ENCODE data around the gene CFDP1.

Gene CFDP1

DNA sequence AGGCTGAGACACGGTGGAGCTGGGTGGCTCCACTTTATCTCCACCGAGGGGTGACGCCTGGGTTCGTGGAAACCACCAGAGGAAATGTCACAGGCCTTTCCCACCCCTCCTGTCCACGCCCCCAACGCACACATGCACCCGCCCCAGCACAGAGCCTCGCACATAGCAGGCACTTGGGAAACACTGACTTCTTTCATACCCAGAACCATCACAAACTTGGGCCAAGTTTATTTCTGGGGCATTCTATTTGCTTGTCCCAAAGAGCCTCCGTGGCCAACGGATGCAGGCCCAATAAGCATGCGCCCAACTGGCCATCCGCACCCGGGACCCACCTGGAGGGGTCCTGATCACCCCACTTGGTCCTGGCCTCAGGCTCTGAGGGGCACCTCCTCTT is 185.2 kb downstream of the CFDP1 start:
- Histone ChIP-seq H3K79me1 (ENCODE audit: low read depth, low read length) (peaks cover 43% of the 10 kb centered on the region), H3K27ac (replicated peaks; ENCODE audit: low read length) (no peak overlapping the region), H3K9me3 (replicated peaks in 1 of 2; ENCODE audit: control insufficient read depth in 2 of 2, insufficient read depth in 1 of 2, low read depth in 1 of 2, low read length in 2 of 2) (no peaks in the 10 kb centered on the region), H2BK15ac (ENCODE audit: low read length) (no peak overlapping the region), H3K4me2 (ENCODE audit: insufficient read depth, low read length, poor library complexity, severe bottlenecking) (no peak overlapping the region), H3K4me1 (ENCODE audit: control insufficient read depth in 2 of 2, insufficient read depth in 1 of 2, low read depth in 1 of 2, low read length in 2 of 2) (peaks cover 72 to 77% of the 10 kb centered on the region in 2 donors), H3K23ac (ENCODE audit: low read depth, low read length, poor library complexity) (peak overlapping the region; percentile 74), H2BK5ac (ENCODE audit: low read length) (no peak overlapping the region), H2AK5ac (ENCODE audit: low read depth, low read length) (peak overlapping the region; percentile 48), H4K8ac (ENCODE audit: low read depth, low read length) (no peak overlapping the region), H2BK12ac (ENCODE audit: low read length) (no peak overlapping the region), H3K36me3 (replicated peaks in 1 of 2; ENCODE audit: control insufficient read depth in 2 of 2, insufficient read depth in 2 of 2, low read length in 2 of 2) (peaks cover under 1 to 41% of the 10 kb centered on the region in 2 donors), H3K14ac (ENCODE audit: low read length) (no peak overlapping the region), H3K27me3 (ENCODE audit: control insufficient read depth in 3 of 3, insufficient read depth in 3 of 3, low read depth in 1 of 3, low read length in 3 of 3) (no peaks in the 10 kb centered on the region), H2BK120ac (ENCODE audit: low read depth, low read length) (no peak overlapping the region), H4K91ac (ENCODE audit: low read depth, low read length, poor library complexity) (no peak overlapping the region), H3K4me3 (ENCODE audit: low read length in 2 of 2) (no peak overlapping the region), H2AFZ (ENCODE audit: low read length) (no peak overlapping the region), H3K9ac (ENCODE audit: low read depth, low read length, poor library complexity) (no peak overlapping the region), H3K4ac (ENCODE audit: low read length) (no peak overlapping the region), H3K18ac (ENCODE audit: low read length) (peak overlapping the region; percentile 61)
- DNase-seq (ENCODE audit: low spot score): no peak
- no CpG with 5 or more reads among the region's 13 CpGs for WGBS, 2 donors (ENCODE audit: extremely low coverage in 2 of 2, insufficient read length in 2 of 2, insufficient replicate concordance in 1 of 2)

DNA sequence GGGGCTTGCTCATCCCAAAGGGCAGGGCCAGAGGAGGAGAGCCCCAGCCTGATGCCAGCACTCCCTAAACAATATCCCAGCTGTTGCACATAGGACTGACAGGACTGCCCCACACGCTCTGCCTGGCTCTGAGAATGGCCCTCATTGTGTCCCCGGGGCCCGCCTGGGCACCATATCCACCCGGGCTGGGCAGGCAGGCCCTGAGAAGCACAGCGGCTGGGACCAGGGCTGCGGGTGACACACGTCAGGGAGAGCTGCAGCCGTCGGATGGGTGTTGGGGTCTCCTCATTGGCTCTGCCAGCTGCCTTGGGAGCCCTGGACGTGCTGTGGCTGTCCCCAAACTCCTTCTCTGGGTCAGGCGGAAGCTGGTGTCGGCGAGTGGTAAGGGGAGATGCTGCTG is 186.1 kb downstream of the CFDP1 start:
- Histone ChIP-seq H3K18ac (ENCODE audit: low read length) (peak overlapping the region; percentile 72), H3K4me2 (ENCODE audit: insufficient read depth, low read length, poor library complexity, severe bottlenecking) (no peak overlapping the region), H2BK12ac (ENCODE audit: low read length) (peak overlapping the region; percentile 85), H3K36me3 (replicated peaks in 1 of 2; ENCODE audit: control insufficient read depth in 2 of 2, insufficient read depth in 2 of 2, low read length in 2 of 2) (peaks cover 7 to 50% of the 10 kb centered on the region in 2 donors), H3K23ac (ENCODE audit: low read depth, low read length, poor library complexity) (no peak overlapping the region), H3K9me3 (replicated peaks in 1 of 2; ENCODE audit: control insufficient read depth in 2 of 2, insufficient read depth in 1 of 2, low read depth in 1 of 2, low read length in 2 of 2) (no peaks in the 10 kb centered on the region), H4K91ac (ENCODE audit: low read depth, low read length, poor library complexity) (no peak overlapping the region), H2AFZ (ENCODE audit: low read length) (no peak overlapping the region), H3K14ac (ENCODE audit: low read length) (no peak overlapping the region), H3K9ac (ENCODE audit: low read depth, low read length, poor library complexity) (no peak overlapping the region), H3K27me3 (ENCODE audit: control insufficient read depth in 3 of 3, insufficient read depth in 3 of 3, low read depth in 1 of 3, low read length in 3 of 3) (no peaks in the 10 kb centered on the region), H3K79me1 (ENCODE audit: low read depth, low read length) (peaks cover 43% of the 10 kb centered on the region), H3K4ac (ENCODE audit: low read length) (no peak overlapping the region), H2BK5ac (ENCODE audit: low read length) (peak overlapping the region; percentile 88), H3K4me1 (ENCODE audit: control insufficient read depth in 2 of 2, insufficient read depth in 1 of 2, low read depth in 1 of 2, low read length in 2 of 2) (peaks cover 63 to 68% of the 10 kb centered on the region in 2 donors), H2AK5ac (ENCODE audit: low read depth, low read length) (peak overlapping the region; percentile 90), H3K27ac (replicated peaks; ENCODE audit: low read length) (peak overlapping the region; percentile 92), H2BK120ac (ENCODE audit: low read depth, low read length) (no peak overlapping the region), H3K4me3 (ENCODE audit: low read length in 2 of 2) (no peak overlapping the region), H4K8ac (ENCODE audit: low read depth, low read length) (no peak overlapping the region), H2BK15ac (ENCODE audit: low read length) (peak overlapping the region; percentile 72)
- WGBS, 2 donors (ENCODE audit: extremely low coverage in 2 of 2, insufficient read length in 2 of 2, insufficient replicate concordance in 1 of 2): no CpG with 5 or more reads among the region's 13 CpGs
- DNase-seq (ENCODE audit: low spot score): no peak

DNA sequence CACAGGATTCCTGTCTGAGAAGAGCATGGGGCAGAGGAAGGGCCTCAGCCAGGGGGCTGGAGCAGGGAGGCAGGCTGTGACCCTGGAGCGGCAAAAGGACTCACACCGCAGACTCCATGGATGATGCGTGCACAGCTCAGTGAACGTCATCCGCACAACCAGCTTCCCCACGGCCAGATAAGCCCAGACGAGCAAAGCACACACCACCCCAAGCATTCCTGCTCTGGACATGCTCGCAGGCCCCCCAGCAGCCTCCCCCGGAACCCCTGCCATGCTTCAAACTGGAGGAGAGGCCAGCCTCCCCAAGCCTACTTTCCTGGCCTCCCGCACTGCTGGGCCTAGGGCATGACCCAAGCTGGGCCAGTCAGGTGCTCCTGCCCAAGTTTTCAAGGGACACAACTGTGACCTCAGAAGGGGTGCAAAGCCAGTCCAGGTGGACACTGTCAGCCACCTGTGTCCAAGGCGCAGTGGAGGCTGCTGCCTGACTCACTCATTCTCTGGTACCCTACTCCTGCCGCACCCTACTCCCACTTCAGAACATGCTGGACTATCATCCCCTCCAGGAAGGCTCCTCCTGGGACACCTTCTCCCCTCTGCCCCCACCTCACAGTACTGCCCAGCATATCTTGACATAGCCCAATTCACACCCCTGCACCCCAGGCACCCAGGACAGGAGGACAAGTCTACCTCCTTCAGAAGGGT is 186.6 kb downstream of the CFDP1 start:
- H2BK120ac ChIP-seq (ENCODE audit: low read depth, low read length): no peak overlapping the region
- H3K9me3 ChIP-seq (replicated peaks in 1 of 2; ENCODE audit: control insufficient read depth in 2 of 2, insufficient read depth in 1 of 2, low read depth in 1 of 2, low read length in 2 of 2): no peaks in the 10 kb centered on the region
- peaks cover 44% of the 10 kb centered on the region for H3K79me1 ChIP-seq (ENCODE audit: low read depth, low read length)
- no peaks in the 10 kb centered on the region for H3K27me3 ChIP-seq (ENCODE audit: control insufficient read depth in 3 of 3, insufficient read depth in 3 of 3, low read depth in 1 of 3, low read length in 3 of 3)
- H3K36me3 ChIP-seq (replicated peaks in 1 of 2; ENCODE audit: control insufficient read depth in 2 of 2, insufficient read depth in 2 of 2, low read length in 2 of 2): peaks cover 13 to 56% of the 10 kb centered on the region in 2 donors
- peak overlapping the region; percentile 85 for H2BK12ac ChIP-seq (ENCODE audit: low read length)
- peak overlapping the region; percentile 72 for H2BK15ac ChIP-seq (ENCODE audit: low read length)
- H3K4me2 ChIP-seq (ENCODE audit: insufficient read depth, low read length, poor library complexity, severe bottlenecking): no peak overlapping the region
- peak overlapping the region; percentile 90 for H2AK5ac ChIP-seq (ENCODE audit: low read depth, low read length)
- peak overlapping the region; percentile 61 for H3K14ac ChIP-seq (ENCODE audit: low read length)
- peak overlapping the region; percentile 92 for H3K27ac ChIP-seq (replicated peaks; ENCODE audit: low read length)
- H2AFZ ChIP-seq (ENCODE audit: low read length): no peak overlapping the region
- no CpG with 5 or more reads among the region's 12 CpGs for WGBS, 2 donors (ENCODE audit: extremely low coverage in 2 of 2, insufficient read length in 2 of 2, insufficient replicate concordance in 1 of 2)
- H3K4me1 ChIP-seq (ENCODE audit: control insufficient read depth in 2 of 2, insufficient read depth in 1 of 2, low read depth in 1 of 2, low read length in 2 of 2): peaks cover 58 to 63% of the 10 kb centered on the region in 2 donors
- no peak for DNase-seq (ENCODE audit: low spot score)
- H3K18ac ChIP-seq (ENCODE audit: low read length): peak overlapping the region; percentile 72
- H2BK5ac ChIP-seq (ENCODE audit: low read length): peak overlapping the region; percentile 88
- H4K91ac ChIP-seq (ENCODE audit: low read depth, low read length, poor library complexity): no peak overlapping the region
- no peak overlapping the region for H3K4me3 ChIP-seq (ENCODE audit: low read length in 2 of 2)
- no peak overlapping the region for H3K23ac ChIP-seq (ENCODE audit: low read depth, low read length, poor library complexity)
- H3K9ac ChIP-seq (ENCODE audit: low read depth, low read length, poor library complexity): no peak overlapping the region
- H3K4ac ChIP-seq (ENCODE audit: low read length): peak overlapping the region; percentile 69
- no peak overlapping the region for H4K8ac ChIP-seq (ENCODE audit: low read depth, low read length)

DNA sequence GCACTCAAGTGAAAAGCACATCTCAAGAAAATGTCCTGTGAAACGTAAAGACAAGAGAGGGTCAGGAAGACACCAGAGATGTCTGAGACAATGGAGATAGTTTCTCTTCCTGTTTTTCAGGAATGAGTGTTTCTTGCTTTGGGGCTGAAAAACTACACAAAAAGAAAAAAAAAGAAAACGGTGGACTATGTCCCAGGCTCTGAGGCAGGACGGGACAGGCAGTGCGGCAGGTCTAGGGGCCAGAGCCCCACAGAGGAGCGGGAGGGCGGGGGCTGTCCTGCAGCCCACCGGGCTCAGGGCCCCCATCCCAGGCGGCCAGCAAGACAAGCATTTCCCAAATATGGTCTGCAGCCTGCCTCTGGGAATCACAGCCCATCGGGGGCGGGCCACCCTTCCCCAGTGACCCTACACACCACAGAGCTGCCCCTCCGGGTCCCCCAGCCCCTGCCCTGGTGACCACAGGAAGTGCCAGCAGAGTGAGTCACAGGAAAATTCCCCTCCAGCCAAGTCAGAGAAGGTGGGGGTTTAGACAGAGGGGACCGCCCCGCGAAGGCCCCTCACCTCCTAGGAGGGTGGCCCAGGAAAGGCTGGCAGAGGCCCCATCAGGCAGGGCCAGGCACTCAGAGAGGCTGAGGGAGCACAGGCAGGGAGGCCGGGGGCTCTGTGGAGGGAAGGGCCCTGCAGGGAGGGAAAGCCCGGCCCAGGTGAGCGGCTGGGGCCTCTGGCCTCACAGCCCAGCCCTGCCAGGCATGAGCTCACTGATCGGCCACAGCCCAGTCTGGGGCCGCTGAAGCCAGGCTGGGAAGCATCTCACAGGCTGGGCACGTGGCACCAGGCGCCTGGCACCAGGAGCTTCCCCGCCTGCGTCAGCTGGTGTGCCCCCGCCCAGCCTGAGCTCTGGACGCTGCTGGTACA is 188.2 kb downstream of the CFDP1 start:
- H2BK120ac ChIP-seq (ENCODE audit: low read depth, low read length): no peak overlapping the region
- H3K4me2 ChIP-seq (ENCODE audit: insufficient read depth, low read length, poor library complexity, severe bottlenecking): no peak overlapping the region
- H3K4ac ChIP-seq (ENCODE audit: low read length): peak overlapping the region; percentile 17
- H3K9me3 ChIP-seq (replicated peaks in 1 of 2; ENCODE audit: control insufficient read depth in 2 of 2, insufficient read depth in 1 of 2, low read depth in 1 of 2, low read length in 2 of 2): no peaks in the 10 kb centered on the region
- no peak overlapping the region for H4K91ac ChIP-seq (ENCODE audit: low read depth, low read length, poor library complexity)
- no peak overlapping the region for H2AFZ ChIP-seq (ENCODE audit: low read length)
- no peak overlapping the region for H4K8ac ChIP-seq (ENCODE audit: low read depth, low read length)
- peak overlapping the region; percentile 93 for H3K18ac ChIP-seq (ENCODE audit: low read length)
- peak overlapping the region; percentile 92 for H3K27ac ChIP-seq (replicated peaks; ENCODE audit: low read length)
- DNase-seq (ENCODE audit: low spot score): peak; percentile 75
- peaks cover 55 to 58% of the 10 kb centered on the region in 2 donors for H3K4me1 ChIP-seq (ENCODE audit: control insufficient read depth in 2 of 2, insufficient read depth in 1 of 2, low read depth in 1 of 2, low read length in 2 of 2)
- H3K23ac ChIP-seq (ENCODE audit: low read depth, low read length, poor library complexity): peak overlapping the region; percentile 11
- no peaks in the 10 kb centered on the region for H3K27me3 ChIP-seq (ENCODE audit: control insufficient read depth in 3 of 3, insufficient read depth in 3 of 3, low read depth in 1 of 3, low read length in 3 of 3)
- H3K79me1 ChIP-seq (ENCODE audit: low read depth, low read length): peaks cover 52% of the 10 kb centered on the region
- WGBS, 2 donors (ENCODE audit: extremely low coverage in 2 of 2, insufficient read length in 2 of 2, insufficient replicate concordance in 1 of 2): no CpG with 5 or more reads among the region's 25 CpGs
- H3K4me3 ChIP-seq (ENCODE audit: low read length in 2 of 2): no peak overlapping the region
- no peak overlapping the region for H3K14ac ChIP-seq (ENCODE audit: low read length)
- H2AK5ac ChIP-seq (ENCODE audit: low read depth, low read length): peak overlapping the region; percentile 72
- H2BK15ac ChIP-seq (ENCODE audit: low read length): peak overlapping the region; percentile 34
- H2BK5ac ChIP-seq (ENCODE audit: low read length): peak overlapping the region; percentile 30
- peak overlapping the region; percentile 73 for H3K9ac ChIP-seq (ENCODE audit: low read depth, low read length, poor library complexity)
- peak overlapping the region; percentile 68 for H2BK12ac ChIP-seq (ENCODE audit: low read length)
- H3K36me3 ChIP-seq (replicated peaks in 1 of 2; ENCODE audit: control insufficient read depth in 2 of 2, insufficient read depth in 2 of 2, low read length in 2 of 2): peaks cover 20 to 72% of the 10 kb centered on the region in 2 donors

Data from neuronal stem cell (in vitro differentiated cells).